Measurements from ENCODE around the gene SCARB1.

- no peak for TF ChIP-seq EZH2 (IDR thresholded peaks at IDR 0.05; ENCODE audit: insufficient read depth, low read length)
- TF ChIP-seq, protein P1, sequence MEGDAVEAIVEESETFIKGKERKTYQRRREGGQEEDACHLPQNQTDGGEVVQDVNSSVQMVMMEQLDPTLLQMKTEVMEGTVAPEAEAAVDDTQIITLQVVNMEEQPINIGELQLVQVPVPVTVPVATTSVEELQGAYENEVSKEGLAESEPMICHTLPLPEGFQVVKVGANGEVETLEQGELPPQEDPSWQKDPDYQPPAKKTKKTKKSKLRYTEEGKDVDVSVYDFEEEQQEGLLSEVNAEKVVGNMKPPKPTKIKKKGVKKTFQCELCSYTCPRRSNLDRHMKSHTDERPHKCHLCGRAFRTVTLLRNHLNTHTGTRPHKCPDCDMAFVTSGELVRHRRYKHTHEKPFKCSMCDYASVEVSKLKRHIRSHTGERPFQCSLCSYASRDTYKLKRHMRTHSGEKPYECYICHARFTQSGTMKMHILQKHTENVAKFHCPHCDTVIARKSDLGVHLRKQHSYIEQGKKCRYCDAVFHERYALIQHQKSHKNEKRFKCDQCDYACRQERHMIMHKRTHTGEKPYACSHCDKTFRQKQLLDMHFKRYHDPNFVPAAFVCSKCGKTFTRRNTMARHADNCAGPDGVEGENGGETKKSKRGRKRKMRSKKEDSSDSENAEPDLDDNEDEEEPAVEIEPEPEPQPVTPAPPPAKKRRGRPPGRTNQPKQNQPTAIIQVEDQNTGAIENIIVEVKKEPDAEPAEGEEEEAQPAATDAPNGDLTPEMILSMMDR (IDR thresholded peaks at IDR 0.05; ENCODE audit: insufficient read depth, low read depth, low read length): no peak
Measured at GRCh38 chr12:124881123-124881522, 17.5 kb upstream of the SCARB1 start.

Measured in astrocyte (in vitro differentiated cells and primary cell).